BJ (cell line): ENCODE data around the gene HUNK. TPM values are rescaled to one million over a fixed set of nuclear protein-coding genes. Genes with fewer than 3 reads are reported as not detected.

Experiments used
- CTCF ChIA-PET: fragments of 350-600 bp; formaldehyde crosslinking; extraction: SDS; loops from one replicate; lab custom pipeline; 2021; ENCODE audit warnings: antibody characterized with exemption, inconsistent platforms; lab: Yijun Ruan, JAX
- POLR2A ChIA-PET: fragments of 300-600 bp; sonication (Branson Sonifier 250); formaldehyde crosslinking; extraction: SDS; loops from one replicate; lab custom pipeline; 2021; ENCODE audit warnings: antibody characterized with exemption; lab: Charles Lee
- DNase-seq: peaks from one replicate; pipeline ENCODE4 v3.0.0-alpha.2; 2011; ENCODE audit warnings: low read depth
- H3K27me3 ChIP-seq: 2 replicates; pipeline ENCODE4 v1.6.0; 2011; ENCODE audit warnings: low read length; ENCODE audit not compliant: control insufficient read depth, insufficient read depth
- H3K36me3 ChIP-seq: 2 replicates; pipeline ENCODE4 v1.5.1; 2011; ENCODE audit warnings: low read length; ENCODE audit not compliant: control insufficient read depth, insufficient read depth
- H3K4me3 ChIP-seq: 2 replicates; pipeline ENCODE4 v1.5.1; 2011; ENCODE audit warnings: low read depth, mild to moderate bottlenecking, control low read depth, low read length
- CTCF ChIP-seq: IDR thresholded peaks from 2 replicates; pipeline ENCODE4 v1.5.1; 2011; ENCODE audit warnings: low read depth, mild to moderate bottlenecking, control low read depth, inconsistent platforms, low read length, moderate library complexity; ENCODE audit not compliant: insufficient read depth
- polyA plus RNA-seq: library from polyadenylated mRNA; depleted of rRNA; stranded (reverse); fragments of >200 nt; gene quantifications from 2 replicates; pipeline ENCODE4 v1.2.3, GENCODE V29; 2011

The HUNK gene
- polyA plus RNA-seq, 1 experiment = 0.70 TPM

- Histone ChIP-seq H3K4me3 (no peak overlapping the region), H3K27me3 (no peaks in the 10 kb centered on the region), H3K36me3 (no peaks in the 10 kb centered on the region)
- POLR2A ChIA-PET = no interaction called here
- DNase-seq = no peak
- TF ChIP-seq CTCF = no peak
- CTCF ChIA-PET = no interaction called here
Measured at GRCh38 chr21:31961027-31961426, 88.2 kb downstream of the HUNK start.

- Histone ChIP-seq H3K27me3 (no peaks in the 10 kb centered on the region), H3K4me3 (no peak overlapping the region), H3K36me3 (no peaks in the 10 kb centered on the region)
- no peak for DNase-seq
- POLR2A ChIA-PET = no interaction called here
- CTCF ChIA-PET = interaction anchor here (1.0 kb wide), 1 partner anchor 9 kb away, joined by 4 read pairs; no protein-coding TSS in a partner anchor
- no peak for TF ChIP-seq CTCF
Measured at GRCh38 chr21:31961704-31962103, 88.9 kb downstream of the HUNK start.

- Histone ChIP-seq H3K4me3 (no peak overlapping the region), H3K27me3 (no peaks in the 10 kb centered on the region), H3K36me3 (no peaks in the 10 kb centered on the region)
- CTCF ChIA-PET = no interaction called here
- no peak for DNase-seq
- no peak for TF ChIP-seq CTCF
- POLR2A ChIA-PET = no interaction called here
Measured at GRCh38 chr21:31964692-31965091, 91.9 kb downstream of the HUNK start.

GRCh38 chr21:31967334-31967733, 94.5 kb downstream of the HUNK start:
- TF ChIP-seq CTCF = no peak
- Histone ChIP-seq H3K36me3 (no peaks in the 10 kb centered on the region; the same call in 1 of the 2 replicates), H3K4me3 (no peak overlapping the region), H3K27me3 (no peaks in the 10 kb centered on the region)
- POLR2A ChIA-PET = no interaction called here
- CTCF ChIA-PET = no interaction called here
- DNase-seq = no peak

GRCh38 chr21:31972622-31973021, 99.8 kb downstream of the HUNK start:
- no peak overlapping the region for H3K4me3 ChIP-seq
- H3K36me3 ChIP-seq = no peaks in the 10 kb centered on the region; the same call in 1 of the 2 replicates
- DNase-seq = no peak
- TF ChIP-seq CTCF = no peak
- no peaks in the 10 kb centered on the region for H3K27me3 ChIP-seq
- CTCF ChIA-PET = no interaction called here
- POLR2A ChIA-PET = no interaction called here
